GM08714 (cell line): ENCODE data around the gene ZBED1.
"Not testable (repeated sequence)": the region's sequence is repeated elsewhere in the genome, so short reads cannot be mapped to it uniquely, and the experiment has no call there.

Source experiments
- H3K4me3 ChIP-seq: fragments of 200-500 bp; sonication (Bioruptor generic); 2 replicates; pipeline ENCODE4 v1.5.1; 2014; ENCODE audit warnings: mild to moderate bottlenecking, low read length, inconsistent platforms
- ZNF274 ChIP-seq: IDR thresholded peaks from 2 replicates; pipeline ENCODE4 v1.6.1; 2012; ENCODE audit warnings: mild to moderate bottlenecking, low read depth, low read length

Gene ZBED1

GRCh38 chrX:2533424-2533823 lies 32.6 kb upstream of the ZBED1 start:
- no peak overlapping the region for H3K4me3 ChIP-seq
- TF ChIP-seq ZNF274, result no peak

DNA sequence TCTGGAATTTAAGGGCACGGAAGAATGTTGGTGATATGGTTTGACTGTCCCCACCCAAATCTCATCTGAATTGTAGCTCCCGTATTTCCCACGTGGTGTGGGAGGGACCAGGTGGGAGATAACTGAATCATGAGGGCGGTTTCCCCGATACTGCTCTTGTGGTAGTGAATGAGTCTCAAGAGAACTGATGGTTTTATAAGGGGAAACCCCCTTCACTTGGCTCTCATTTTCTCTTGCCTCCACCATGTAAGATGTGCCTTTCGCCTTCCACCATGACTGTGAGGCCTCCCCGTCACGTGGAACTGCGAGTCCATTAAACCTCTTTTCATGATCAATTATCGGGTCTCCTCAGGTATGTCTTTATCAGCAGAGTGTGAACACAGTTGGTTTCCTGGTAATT lies 25.6 kb upstream of the ZBED1 start:
- TF ChIP-seq ZNF274, result no peak
- no peak overlapping the region for H3K4me3 ChIP-seq

- no peak overlapping the region for H3K4me3 ChIP-seq
- TF ChIP-seq ZNF274, result no peak
Observed at GRCh38 chrX:2523911-2524310, 23.1 kb upstream of the ZBED1 start.

- no peak overlapping the region; the same call in 1 of the 2 replicates for H3K4me3 ChIP-seq
- no peak for TF ChIP-seq ZNF274
Observed at GRCh38 chrX:2521927-2522386, 21.2 kb upstream of the ZBED1 start.

DNA sequence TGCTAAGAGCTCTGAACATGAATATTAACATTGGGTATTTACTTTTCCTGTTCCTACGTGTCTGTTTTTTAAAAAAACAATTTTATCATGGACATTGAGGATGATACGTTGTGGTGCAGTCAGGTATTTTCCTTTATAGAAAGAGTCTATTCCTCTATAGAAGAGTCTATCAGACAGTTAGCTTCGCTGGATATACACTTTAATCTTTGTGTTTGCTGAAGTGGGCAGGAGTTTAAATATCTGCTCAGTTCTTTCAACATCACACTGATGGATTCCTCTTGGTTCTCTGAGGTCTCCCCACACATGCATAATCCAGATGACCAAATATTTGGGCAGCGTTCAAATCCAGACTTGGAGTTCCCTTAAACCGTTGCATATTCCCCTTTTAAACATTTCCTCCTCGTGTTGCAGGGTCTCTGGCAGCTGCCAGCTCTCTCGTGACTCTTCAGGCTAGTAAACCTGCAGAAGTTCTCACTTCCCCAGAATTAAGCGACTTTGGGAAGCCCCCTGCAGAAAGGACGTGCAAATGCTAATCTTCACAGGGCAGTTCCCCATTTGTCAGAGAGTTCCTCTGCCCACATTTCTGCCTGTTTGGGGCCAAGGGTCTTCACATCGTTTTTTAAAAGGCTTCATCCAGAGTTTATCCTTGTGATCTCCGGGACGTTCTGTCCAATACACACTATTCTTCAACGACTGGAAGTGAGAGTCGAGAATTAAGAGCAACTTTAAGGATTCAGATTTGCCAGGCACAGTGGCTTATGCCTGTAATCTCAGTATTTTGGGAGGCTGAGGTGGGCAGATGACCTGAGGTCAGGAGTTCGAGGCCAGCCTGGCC lies 20.5 kb upstream of the ZBED1 start:
- H3K4me3 ChIP-seq, result no peak overlapping the region; the same call in 1 of the 2 replicates
- no peak for TF ChIP-seq ZNF274

DNA sequence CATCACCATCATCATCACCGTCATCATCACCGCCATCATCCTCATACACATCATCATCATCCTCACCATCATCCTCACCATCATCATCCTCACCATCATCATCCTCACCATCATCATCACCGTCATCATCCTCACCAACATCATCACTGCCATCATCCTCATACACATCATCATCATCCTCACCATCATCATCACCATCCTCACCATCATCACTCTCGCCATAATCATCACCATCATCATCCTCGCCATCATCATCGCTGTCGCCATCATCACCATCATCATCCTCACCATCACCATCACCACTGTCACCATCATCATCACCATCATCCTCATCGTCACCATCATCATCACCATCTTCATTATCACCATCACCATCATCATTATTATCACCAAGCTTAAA lies 19.8 kb upstream of the ZBED1 start:
- no peak overlapping the region for H3K4me3 ChIP-seq
- TF ChIP-seq ZNF274, result no peak

DNA sequence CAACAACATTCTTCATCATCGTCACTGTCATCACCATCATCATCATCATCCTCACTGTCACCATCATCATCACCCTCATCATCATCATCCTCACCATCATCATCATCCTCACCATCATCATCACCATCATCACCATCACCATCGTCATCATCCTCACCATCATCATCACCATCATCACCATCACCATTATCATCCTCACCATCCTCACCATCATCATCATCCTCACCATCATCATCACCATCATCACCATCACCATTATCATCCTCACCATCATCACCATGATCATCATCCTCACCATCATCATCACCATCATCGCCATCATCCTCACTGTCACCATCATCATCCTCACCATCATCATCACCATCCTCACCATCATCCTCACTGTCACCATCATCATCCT lies 18.9 kb upstream of the ZBED1 start:
- H3K4me3 ChIP-seq, result not testable (repeated sequence)

DNA sequence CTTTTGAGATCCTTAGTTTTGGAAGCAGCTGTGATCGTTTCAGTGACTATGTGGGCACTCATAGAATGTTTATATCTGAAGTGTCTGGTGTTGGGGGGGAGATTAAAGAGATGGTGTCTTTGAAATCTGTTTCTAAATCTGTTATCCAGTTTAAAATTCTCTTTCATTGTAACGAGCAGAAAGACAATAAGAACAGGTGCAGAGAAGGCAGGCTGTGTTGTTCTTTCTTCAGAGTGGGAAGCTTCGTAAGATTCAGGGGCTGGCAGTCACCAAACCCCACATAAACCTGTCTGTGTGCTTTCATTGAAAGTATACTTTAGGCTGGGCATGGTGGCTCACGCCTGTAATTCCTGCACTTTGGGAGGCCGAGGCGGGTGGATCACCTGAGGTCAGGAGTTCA lies 16.3 kb upstream of the ZBED1 start:
- no peak overlapping the region; the same call in 1 of the 2 replicates for H3K4me3 ChIP-seq

DNA sequence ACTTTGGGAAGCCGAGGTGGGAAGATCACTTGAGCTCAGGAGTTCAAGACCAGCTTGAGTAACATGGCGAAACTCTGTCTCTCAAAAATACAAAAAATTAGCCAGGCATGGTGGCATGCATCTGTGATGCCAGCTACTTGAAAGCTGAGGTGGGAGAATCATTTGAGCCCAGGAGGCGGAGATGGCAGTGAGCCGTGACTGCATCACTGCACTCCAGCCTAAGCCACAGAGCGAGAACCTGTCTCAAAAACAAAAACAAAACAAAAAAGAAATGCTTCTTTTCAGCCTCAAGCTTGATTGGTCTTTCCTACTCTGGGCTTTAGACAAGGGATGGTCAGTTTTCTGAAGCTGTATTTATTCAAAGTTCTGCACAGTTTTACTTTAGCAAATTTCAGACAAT lies 15.8 kb upstream of the ZBED1 start:
- TF ChIP-seq ZNF274, result no peak
- H3K4me3 ChIP-seq, result no peak overlapping the region; the same call in 1 of the 2 replicates

More for the DNA sequence above, 16.3 kb upstream of the ZBED1 start:
- no peak for TF ChIP-seq ZNF274

DNA sequence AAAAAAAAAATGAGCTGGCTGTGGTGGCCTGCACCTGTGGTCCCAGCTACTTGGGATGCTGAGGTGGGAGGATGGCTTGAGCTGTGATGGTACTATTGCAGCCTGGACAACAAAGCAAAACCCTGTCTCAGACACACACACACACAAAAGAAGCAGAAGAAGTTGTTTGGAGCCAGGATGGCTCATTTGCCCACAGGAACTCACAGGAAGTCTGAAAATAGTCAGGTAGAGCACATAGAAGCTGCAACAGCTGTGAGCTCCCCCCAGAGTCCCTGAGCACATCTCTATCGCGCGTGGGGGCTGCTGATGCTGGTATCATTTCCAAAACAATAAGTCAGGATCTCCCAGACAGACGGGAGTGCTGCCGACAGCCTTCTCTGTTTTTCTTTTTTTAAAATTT lies 13.4 kb upstream of the ZBED1 start:
- no peak overlapping the region for H3K4me3 ChIP-seq
- no peak for TF ChIP-seq ZNF274

GRCh38 chrX:2513121-2513664 lies 12.4 kb upstream of the ZBED1 start:
- TF ChIP-seq ZNF274, result no peak
- no peak overlapping the region for H3K4me3 ChIP-seq

DNA sequence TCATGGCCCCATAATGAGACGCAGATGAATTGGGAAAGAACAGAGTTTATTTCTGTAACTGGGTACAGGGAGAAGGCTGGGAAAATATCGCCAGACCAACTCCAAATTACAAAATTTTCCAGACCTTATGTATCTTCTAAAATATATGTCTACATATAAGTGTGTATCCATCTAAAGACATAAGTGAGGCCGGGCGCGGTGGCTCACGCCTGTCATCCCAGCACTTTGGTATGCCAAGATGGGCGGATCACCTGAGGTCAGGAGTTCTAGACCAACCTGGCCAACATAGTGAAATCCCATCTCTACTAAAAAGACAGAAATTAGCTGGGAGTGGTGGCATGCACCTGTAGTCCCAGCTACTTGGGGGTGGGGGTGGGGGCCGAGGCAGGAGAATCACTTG lies 11.7 kb upstream of the ZBED1 start:
- no peak overlapping the region for H3K4me3 ChIP-seq
- TF ChIP-seq ZNF274, result no peak

DNA sequence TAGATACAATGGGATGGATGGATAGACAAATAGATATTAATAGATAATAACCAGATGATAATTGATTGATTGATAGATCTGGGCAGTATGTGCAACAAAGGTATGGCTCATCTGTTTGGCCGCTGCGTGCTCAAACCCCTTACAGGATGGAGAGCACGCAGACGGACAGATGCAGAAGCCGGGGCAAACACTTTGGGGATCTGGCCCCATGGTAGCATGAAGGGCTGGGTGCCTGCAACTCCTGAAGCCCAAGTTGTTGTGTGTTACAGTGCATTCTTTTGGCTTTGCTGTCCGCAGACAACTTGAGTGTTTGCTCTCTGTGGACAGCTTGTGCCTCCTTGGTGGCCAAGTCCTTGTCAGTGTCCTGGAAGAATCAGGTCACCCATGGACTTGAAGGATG lies 10.6 kb upstream of the ZBED1 start:
- H3K4me3 ChIP-seq, result no peak overlapping the region
- no peak for TF ChIP-seq ZNF274

DNA sequence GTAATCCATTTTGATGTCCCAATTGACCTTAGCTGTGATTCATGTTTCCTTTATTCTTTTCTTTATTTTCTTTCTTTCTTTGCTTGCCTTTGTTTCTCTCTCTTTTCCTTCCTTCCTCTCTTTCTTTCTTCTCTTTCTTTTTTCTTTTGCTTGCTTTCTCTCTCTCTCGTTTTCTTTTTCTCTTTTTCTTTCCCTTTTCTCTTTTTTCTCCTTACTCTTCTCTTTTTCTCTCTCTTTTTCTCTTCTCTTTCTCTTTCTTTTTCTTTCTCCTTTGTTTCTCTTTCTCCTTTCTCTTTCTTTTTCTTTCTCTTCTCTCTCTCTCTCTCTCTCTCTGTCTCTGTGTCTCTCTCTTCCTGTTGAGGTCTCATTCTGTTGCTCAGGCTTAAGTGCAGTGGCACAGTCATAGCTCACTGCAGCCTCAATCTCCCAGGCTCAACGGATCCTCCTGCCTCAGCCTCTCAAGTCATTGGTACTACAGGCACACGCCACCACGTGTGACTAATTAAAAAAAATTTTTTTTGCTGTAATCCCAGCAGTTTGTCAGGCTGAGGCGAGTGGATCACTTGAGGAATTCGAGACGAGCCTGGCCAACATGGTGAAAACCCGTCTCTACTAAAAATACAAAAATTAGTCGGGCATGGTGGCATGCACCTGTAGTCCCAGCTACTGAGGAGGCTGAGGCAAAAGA lies 8.0 kb upstream of the ZBED1 start:
- no peak overlapping the region for H3K4me3 ChIP-seq
- TF ChIP-seq ZNF274, result no peak
